Measurements from ENCODE around the gene GLP2R.

DNA sequence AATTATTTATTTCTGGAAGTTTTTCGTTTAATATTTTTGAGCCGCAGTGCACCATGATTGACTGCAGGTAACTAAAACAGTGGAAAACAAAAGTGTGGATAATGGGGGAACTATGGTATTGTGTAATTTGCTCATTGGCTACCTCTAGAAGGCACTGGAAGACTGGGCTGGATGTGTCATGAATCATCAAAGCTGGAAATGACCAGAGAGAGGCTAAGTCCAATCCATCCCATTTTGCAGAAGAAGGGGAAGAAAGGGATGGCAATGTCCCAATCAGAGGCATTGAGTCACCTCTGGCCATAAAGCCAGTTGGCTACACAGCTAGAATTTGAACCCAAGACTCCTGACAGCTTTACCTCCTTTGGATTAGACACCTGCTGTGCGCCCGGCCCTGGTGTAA is 29.3 kb downstream of the GLP2R start:
- TF ChIP-seq, protein P1, sequence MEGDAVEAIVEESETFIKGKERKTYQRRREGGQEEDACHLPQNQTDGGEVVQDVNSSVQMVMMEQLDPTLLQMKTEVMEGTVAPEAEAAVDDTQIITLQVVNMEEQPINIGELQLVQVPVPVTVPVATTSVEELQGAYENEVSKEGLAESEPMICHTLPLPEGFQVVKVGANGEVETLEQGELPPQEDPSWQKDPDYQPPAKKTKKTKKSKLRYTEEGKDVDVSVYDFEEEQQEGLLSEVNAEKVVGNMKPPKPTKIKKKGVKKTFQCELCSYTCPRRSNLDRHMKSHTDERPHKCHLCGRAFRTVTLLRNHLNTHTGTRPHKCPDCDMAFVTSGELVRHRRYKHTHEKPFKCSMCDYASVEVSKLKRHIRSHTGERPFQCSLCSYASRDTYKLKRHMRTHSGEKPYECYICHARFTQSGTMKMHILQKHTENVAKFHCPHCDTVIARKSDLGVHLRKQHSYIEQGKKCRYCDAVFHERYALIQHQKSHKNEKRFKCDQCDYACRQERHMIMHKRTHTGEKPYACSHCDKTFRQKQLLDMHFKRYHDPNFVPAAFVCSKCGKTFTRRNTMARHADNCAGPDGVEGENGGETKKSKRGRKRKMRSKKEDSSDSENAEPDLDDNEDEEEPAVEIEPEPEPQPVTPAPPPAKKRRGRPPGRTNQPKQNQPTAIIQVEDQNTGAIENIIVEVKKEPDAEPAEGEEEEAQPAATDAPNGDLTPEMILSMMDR (IDR thresholded peaks at IDR 0.05; ENCODE audit: poor library complexity, severe bottlenecking) = no peak
- no peak for TF ChIP-seq POLR2AphosphoS5 (IDR thresholded peaks at IDR 0.05)
- TF ChIP-seq TAF1 (IDR thresholded peaks at IDR 0.05; ENCODE audit: low read depth) = no peak
- no peak for TF ChIP-seq EZH2 (IDR thresholded peaks at IDR 0.05; ENCODE audit: borderline replicate concordance, insufficient read depth, low read length, poor library complexity, severe bottlenecking)
- TF ChIP-seq MXI1 (conservative IDR thresholded peaks at IDR 0.05; ENCODE audit: poor library complexity, severe bottlenecking) = no peak
- no peak for TF ChIP-seq EP300 (conservative IDR thresholded peaks at IDR 0.05; ENCODE audit: poor library complexity, severe bottlenecking)
- no peak for TF ChIP-seq RAD21 (conservative IDR thresholded peaks at IDR 0.05)
- TF ChIP-seq SMC3 (conservative IDR thresholded peaks at IDR 0.05; ENCODE audit: poor library complexity) = no peak
- TF ChIP-seq, protein P2, sequence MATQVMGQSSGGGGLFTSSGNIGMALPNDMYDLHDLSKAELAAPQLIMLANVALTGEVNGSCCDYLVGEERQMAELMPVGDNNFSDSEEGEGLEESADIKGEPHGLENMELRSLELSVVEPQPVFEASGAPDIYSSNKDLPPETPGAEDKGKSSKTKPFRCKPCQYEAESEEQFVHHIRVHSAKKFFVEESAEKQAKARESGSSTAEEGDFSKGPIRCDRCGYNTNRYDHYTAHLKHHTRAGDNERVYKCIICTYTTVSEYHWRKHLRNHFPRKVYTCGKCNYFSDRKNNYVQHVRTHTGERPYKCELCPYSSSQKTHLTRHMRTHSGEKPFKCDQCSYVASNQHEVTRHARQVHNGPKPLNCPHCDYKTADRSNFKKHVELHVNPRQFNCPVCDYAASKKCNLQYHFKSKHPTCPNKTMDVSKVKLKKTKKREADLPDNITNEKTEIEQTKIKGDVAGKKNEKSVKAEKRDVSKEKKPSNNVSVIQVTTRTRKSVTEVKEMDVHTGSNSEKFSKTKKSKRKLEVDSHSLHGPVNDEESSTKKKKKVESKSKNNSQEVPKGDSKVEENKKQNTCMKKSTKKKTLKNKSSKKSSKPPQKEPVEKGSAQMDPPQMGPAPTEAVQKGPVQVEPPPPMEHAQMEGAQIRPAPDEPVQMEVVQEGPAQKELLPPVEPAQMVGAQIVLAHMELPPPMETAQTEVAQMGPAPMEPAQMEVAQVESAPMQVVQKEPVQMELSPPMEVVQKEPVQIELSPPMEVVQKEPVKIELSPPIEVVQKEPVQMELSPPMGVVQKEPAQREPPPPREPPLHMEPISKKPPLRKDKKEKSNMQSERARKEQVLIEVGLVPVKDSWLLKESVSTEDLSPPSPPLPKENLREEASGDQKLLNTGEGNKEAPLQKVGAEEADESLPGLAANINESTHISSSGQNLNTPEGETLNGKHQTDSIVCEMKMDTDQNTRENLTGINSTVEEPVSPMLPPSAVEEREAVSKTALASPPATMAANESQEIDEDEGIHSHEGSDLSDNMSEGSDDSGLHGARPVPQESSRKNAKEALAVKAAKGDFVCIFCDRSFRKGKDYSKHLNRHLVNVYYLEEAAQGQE (IDR thresholded peaks at IDR 0.05; ENCODE audit: borderline replicate concordance) = no peak
